Measurements from ENCODE around the gene ADM2. TPM values are rescaled to one million over a fixed set of nuclear protein-coding genes. Genes with fewer than 3 reads are reported as not detected.

The ADM2 gene
- total RNA-seq, 2 donors from 2014 or later = 4.0 to 4.2 TPM

GRCh38 chr22:50516068-50516467 lies 34.7 kb downstream of the ADM2 start:
- Histone ChIP-seq H3K9me3 (ENCODE audit: control insufficient read depth, low read length) (no peaks in the 10 kb centered on the region), H3K27me3 (ENCODE audit: control insufficient read depth, insufficient read depth, low read length, poor library complexity, severe bottlenecking) (no peaks in the 10 kb centered on the region), H3K4me1 (ENCODE audit: control insufficient read depth, insufficient read depth, low read length) (no peaks in the 10 kb centered on the region), H3K4me3 (ENCODE audit: low read length) (no peak overlapping the region), H3K27ac (ENCODE audit: low read depth, low read length) (no peak overlapping the region), H3K9ac (ENCODE audit: extremely low read depth, low read length, poor library complexity, severe bottlenecking) (no peak overlapping the region), H3K36me3 (ENCODE audit: control insufficient read depth, insufficient read depth, low read length) (peaks cover 23% of the 10 kb centered on the region)
- TF ChIP-seq CTCF (conservative IDR thresholded peaks at IDR 0.05) = no peak
- DNase-seq = no peak
- H3K4me3 Mint-ChIP-seq = no peak overlapping the region
- WGBS, 2 experiments (ENCODE audit: insufficient coverage in 1 of 2, insufficient read length in 1 of 2) = 94 to 100% methylated on average over 2 to 8 of the region's 8 CpGs
- H3K36me3 Mint-ChIP-seq (ENCODE audit: low read depth) = peaks cover 37% of the 10 kb centered on the region
- no peak overlapping the region for H3K27ac Mint-ChIP-seq
- no peaks in the 10 kb centered on the region for H3K4me1 Mint-ChIP-seq
- H3K27me3 Mint-ChIP-seq (ENCODE audit: insufficient read depth) = no peaks in the 10 kb centered on the region
- H3K9me3 Mint-ChIP-seq = no peaks in the 10 kb centered on the region

- peaks cover 38% of the 10 kb centered on the region for H3K36me3 Mint-ChIP-seq (ENCODE audit: low read depth)
- H3K4me3 ChIP-seq (ENCODE audit: low read length) = no peak overlapping the region
- no peaks in the 10 kb centered on the region for H3K27me3 Mint-ChIP-seq (ENCODE audit: insufficient read depth)
- H3K9ac ChIP-seq (ENCODE audit: extremely low read depth, low read length, poor library complexity, severe bottlenecking) = no peak overlapping the region
- no peak for TF ChIP-seq CTCF (conservative IDR thresholded peaks at IDR 0.05)
- H3K27ac Mint-ChIP-seq = no peak overlapping the region
- no peaks in the 10 kb centered on the region for H3K9me3 ChIP-seq (ENCODE audit: control insufficient read depth, low read length)
- DNase-seq = no peak
- H3K9me3 Mint-ChIP-seq = no peaks in the 10 kb centered on the region
- peaks cover 27% of the 10 kb centered on the region for H3K36me3 ChIP-seq (ENCODE audit: control insufficient read depth, insufficient read depth, low read length)
- no peaks in the 10 kb centered on the region for H3K27me3 ChIP-seq (ENCODE audit: control insufficient read depth, insufficient read depth, low read length, poor library complexity, severe bottlenecking)
- H3K4me3 Mint-ChIP-seq = no peak overlapping the region
- no peak overlapping the region for H3K27ac ChIP-seq (ENCODE audit: low read depth, low read length)
- no peaks in the 10 kb centered on the region for H3K4me1 ChIP-seq (ENCODE audit: control insufficient read depth, insufficient read depth, low read length)
- 91 to 95% methylated on average over 14 to 16 of the region's 16 CpGs for WGBS, 2 experiments (ENCODE audit: insufficient coverage in 1 of 2, insufficient read length in 1 of 2)
- H3K4me1 Mint-ChIP-seq = no peaks in the 10 kb centered on the region
Observed at GRCh38 chr22:50516891-50517290, 35.5 kb downstream of the ADM2 start.

GRCh38 chr22:50517495-50518260 lies 36.3 kb downstream of the ADM2 start:
- Mint-ChIP-seq H3K27ac (no peak overlapping the region), H3K36me3 (ENCODE audit: low read depth) (peaks cover 33% of the 10 kb centered on the region), H3K9me3 (no peaks in the 10 kb centered on the region), H3K4me1 (no peaks in the 10 kb centered on the region), H3K4me3 (no peak overlapping the region), H3K27me3 (ENCODE audit: insufficient read depth) (no peaks in the 10 kb centered on the region)
- H3K4me3 ChIP-seq (ENCODE audit: low read length) = no peak overlapping the region
- peaks cover 27% of the 10 kb centered on the region for H3K36me3 ChIP-seq (ENCODE audit: control insufficient read depth, insufficient read depth, low read length)
- peak; percentile 62 for DNase-seq
- 92% methylated on average over 12 to 20 of the region's 20 CpGs for WGBS, 2 experiments (ENCODE audit: insufficient coverage in 1 of 2, insufficient read length in 1 of 2)
- H3K9ac ChIP-seq (ENCODE audit: extremely low read depth, low read length, poor library complexity, severe bottlenecking) = no peak overlapping the region
- TF ChIP-seq CTCF (conservative IDR thresholded peaks at IDR 0.05) = no peak
- H3K4me1 ChIP-seq (ENCODE audit: control insufficient read depth, insufficient read depth, low read length) = no peaks in the 10 kb centered on the region
- H3K9me3 ChIP-seq (ENCODE audit: control insufficient read depth, low read length) = no peaks in the 10 kb centered on the region
- H3K27ac ChIP-seq (ENCODE audit: low read depth, low read length) = no peak overlapping the region
- H3K27me3 ChIP-seq (ENCODE audit: control insufficient read depth, insufficient read depth, low read length, poor library complexity, severe bottlenecking) = no peaks in the 10 kb centered on the region

All from endodermal cell (in vitro differentiated cells).